LNCAP (cell line): Measurements from ENCODE around the gene RNF11.

ENCODE experiments used
- CTCF ChIP-seq: fragments of 450-650 bp; IDR thresholded peaks from 2 replicates; pipeline ENCODE4 v1.5.1; 2017; ENCODE audit warnings: mild to moderate bottlenecking

Gene RNF11

GRCh38 chr1:51289676-51290488, 53.8 kb downstream of the RNF11 start:
- TF ChIP-seq CTCF: no peak

GRCh38 chr1:51290489-51290847, 54.4 kb downstream of the RNF11 start:
- TF ChIP-seq CTCF: no peak

- TF ChIP-seq CTCF: no peak
Measured at GRCh38 chr1:51293898-51294515, 57.9 kb downstream of the RNF11 start.

- no peak for TF ChIP-seq CTCF
Measured at GRCh38 chr1:51294566-51295184, 58.6 kb downstream of the RNF11 start.

GRCh38 chr1:51295926-51296325, 59.9 kb downstream of the RNF11 start:
- no peak for TF ChIP-seq CTCF

GRCh38 chr1:51296383-51297357, 60.6 kb downstream of the RNF11 start:
- TF ChIP-seq CTCF: peak; percentile 92
